ENCODE results near the gene CSRNP3.

DNA sequence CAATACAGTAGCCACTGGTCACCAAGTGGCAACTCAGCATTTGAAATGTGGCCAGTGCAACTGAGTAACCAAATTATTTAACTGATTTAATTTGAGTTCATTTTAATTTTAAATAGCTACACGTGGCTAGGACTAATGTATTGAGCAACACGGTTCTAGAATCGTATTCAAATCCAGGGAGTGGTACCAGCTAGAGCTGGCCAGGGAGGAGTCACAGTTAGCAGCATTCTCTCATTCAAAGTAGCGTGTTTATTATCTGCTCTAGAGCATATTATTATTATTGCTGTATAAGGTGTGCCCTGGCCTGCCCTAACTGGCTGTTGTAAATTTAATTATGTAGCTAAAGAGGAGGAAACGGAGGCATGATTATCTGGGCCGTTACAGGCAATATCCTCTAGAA lies 231.6 kb downstream of the CSRNP3 start:
- TF ChIP-seq, protein P1, sequence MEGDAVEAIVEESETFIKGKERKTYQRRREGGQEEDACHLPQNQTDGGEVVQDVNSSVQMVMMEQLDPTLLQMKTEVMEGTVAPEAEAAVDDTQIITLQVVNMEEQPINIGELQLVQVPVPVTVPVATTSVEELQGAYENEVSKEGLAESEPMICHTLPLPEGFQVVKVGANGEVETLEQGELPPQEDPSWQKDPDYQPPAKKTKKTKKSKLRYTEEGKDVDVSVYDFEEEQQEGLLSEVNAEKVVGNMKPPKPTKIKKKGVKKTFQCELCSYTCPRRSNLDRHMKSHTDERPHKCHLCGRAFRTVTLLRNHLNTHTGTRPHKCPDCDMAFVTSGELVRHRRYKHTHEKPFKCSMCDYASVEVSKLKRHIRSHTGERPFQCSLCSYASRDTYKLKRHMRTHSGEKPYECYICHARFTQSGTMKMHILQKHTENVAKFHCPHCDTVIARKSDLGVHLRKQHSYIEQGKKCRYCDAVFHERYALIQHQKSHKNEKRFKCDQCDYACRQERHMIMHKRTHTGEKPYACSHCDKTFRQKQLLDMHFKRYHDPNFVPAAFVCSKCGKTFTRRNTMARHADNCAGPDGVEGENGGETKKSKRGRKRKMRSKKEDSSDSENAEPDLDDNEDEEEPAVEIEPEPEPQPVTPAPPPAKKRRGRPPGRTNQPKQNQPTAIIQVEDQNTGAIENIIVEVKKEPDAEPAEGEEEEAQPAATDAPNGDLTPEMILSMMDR (IDR thresholded peaks at IDR 0.05), result no peak
- no peak for TF ChIP-seq EZH2 (IDR thresholded peaks at IDR 0.05; ENCODE audit: borderline replicate concordance, insufficient read depth, low read depth, low read length, poor library complexity, severe bottlenecking)
